HG03571 (cell line): ENCODE results near the gene GPAM.

ENCODE experiments used
- ATAC-seq: cut with Tn5 transposase; IDR thresholded peaks from one replicate; pipeline ENCODE4 v1.9.1; 2021; ENCODE audit not compliant: unreplicated experiment

Gene GPAM

GRCh38 chr10:112185959-112186358, 2.4 kb upstream of the GPAM start:
- ATAC-seq, result no peak

GRCh38 chr10:112184379-112184778, 814 bp upstream of the GPAM start:
- ATAC-seq, result no peak

- ATAC-seq, result no peak
Observed at GRCh38 chr10:112184052-112184371, 447 bp upstream of the GPAM start.

- no peak for ATAC-seq
Observed at GRCh38 chr10:112182784-112183328, 709 bp downstream of the GPAM start.

GRCh38 chr10:112177247-112177646, 6.3 kb downstream of the GPAM start:
- ATAC-seq, result no peak

GRCh38 chr10:112176543-112176942, 7.0 kb downstream of the GPAM start:
- ATAC-seq, result no peak

- no peak for ATAC-seq
Observed at GRCh38 chr10:112175409-112175808, 8.2 kb downstream of the GPAM start.

- ATAC-seq, result no peak
Observed at GRCh38 chr10:112173206-112173605, 10.4 kb downstream of the GPAM start.

- no peak for ATAC-seq
Observed at GRCh38 chr10:112168733-112169132, 14.8 kb downstream of the GPAM start.

- no peak for ATAC-seq
Observed at GRCh38 chr10:112166800-112167199, 16.8 kb downstream of the GPAM start.

GRCh38 chr10:112161757-112162518, 21.6 kb downstream of the GPAM start:
- no peak for ATAC-seq

GRCh38 chr10:112160834-112161233, 22.7 kb downstream of the GPAM start:
- ATAC-seq, result no peak

- ATAC-seq, result no peak
Observed at GRCh38 chr10:112159469-112159868, 24.1 kb downstream of the GPAM start.

- ATAC-seq, result no peak
Observed at GRCh38 chr10:112151524-112152039, 32.0 kb downstream of the GPAM start.

GRCh38 chr10:112148331-112148730, 35.2 kb downstream of the GPAM start:
- no peak for ATAC-seq

GRCh38 chr10:112146799-112147198, 36.8 kb downstream of the GPAM start:
- ATAC-seq, result no peak

GRCh38 chr10:112145263-112145662, 38.3 kb downstream of the GPAM start:
- no peak for ATAC-seq

GRCh38 chr10:112143420-112143819, 40.1 kb downstream of the GPAM start:
- ATAC-seq, result no peak

GRCh38 chr10:112141292-112141691, 42.3 kb downstream of the GPAM start:
- no peak for ATAC-seq

- peak; percentile 97 for ATAC-seq
Observed at GRCh38 chr10:112140110-112140970, 43.2 kb downstream of the GPAM start.

- no peak for ATAC-seq
Observed at GRCh38 chr10:112139176-112139575, 44.4 kb downstream of the GPAM start.
